GM20000 (cell line): ENCODE results near the gene FIBIN.

ENCODE experiments used
- DNase-seq: peaks from one replicate; pipeline ENCODE4 v3.0.0; 2012; ENCODE audit warnings: low spot score
- CTCF ChIP-seq: IDR thresholded peaks from 2 replicates; pipeline ENCODE4 v1.5.1; 2012; ENCODE audit warnings: mild to moderate bottlenecking, control low read depth; ENCODE audit errors: extremely low read depth, missing control alignments

Gene FIBIN

GRCh38 chr11:26950260-26950719, 43.6 kb upstream of the FIBIN start:
- TF ChIP-seq CTCF = no peak
- DNase-seq = no peak

DNA sequence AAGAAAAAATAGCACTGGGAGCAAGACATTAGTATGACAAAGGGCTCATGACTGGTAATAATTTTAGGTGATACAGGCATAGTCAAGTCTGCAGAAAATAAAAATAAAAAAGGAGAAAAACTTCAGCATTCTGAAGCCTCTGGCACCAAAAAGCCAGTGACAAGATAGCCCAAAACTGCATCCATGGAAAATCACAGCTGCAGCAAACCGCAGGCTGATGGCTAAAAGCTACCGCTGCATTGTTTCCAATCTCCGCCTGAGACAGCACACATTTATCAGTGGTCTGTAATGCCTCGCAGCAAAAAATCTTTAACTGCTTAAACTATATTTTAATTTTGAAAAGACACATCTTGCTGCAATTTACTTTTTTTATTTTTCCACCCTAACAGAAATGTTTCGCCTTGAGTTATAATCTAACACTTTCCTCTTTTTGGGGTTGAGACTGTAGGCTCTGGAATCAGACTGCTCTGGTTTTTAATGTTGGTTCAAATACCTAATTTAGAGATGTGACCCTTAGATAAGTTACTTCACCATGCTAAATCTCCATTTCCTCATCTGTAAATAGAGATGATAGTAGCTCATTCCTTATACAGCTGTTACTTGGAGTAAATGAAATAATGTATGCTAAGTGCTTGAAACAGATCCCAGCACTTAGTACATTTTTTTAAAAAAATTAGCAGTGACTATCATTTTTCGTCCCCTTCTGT, 42.0 kb upstream of the FIBIN start:
- TF ChIP-seq CTCF = no peak
- DNase-seq = no peak

DNA sequence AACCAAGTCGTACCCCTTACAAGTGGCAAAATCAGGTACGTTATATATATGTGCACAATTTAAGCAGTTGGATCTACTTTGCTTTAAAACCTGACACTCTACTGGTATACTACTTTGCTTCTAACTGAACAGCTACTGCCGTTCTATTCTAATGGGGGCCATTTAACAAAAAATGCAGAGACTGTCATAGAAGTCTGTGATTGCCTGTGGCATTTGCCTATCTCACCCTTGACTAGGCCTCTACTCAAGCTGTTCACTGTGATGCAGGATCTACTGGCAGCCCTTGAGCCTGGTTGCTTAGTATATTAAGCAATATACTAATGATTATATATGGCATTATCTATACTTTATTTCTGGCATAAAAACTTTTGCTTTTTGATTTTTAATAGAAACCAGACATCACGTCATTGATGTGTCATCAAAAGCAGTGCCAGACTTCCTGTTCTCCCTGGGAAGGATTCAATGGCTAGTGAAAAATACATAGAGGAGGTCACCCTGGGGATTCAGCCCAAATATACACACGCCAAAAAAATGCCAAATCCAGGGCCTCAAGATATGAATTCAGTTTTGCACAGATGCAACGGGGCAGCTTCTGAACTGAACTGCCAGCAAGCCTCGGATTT, 40.0 kb upstream of the FIBIN start:
- TF ChIP-seq CTCF = no peak
- no peak for DNase-seq

- no peak for DNase-seq
- TF ChIP-seq CTCF = no peak
These were observed 35.8 kb upstream of the FIBIN start for GRCh38 chr11:26958005-26958701.

GRCh38 chr11:26958702-26959049, 35.2 kb upstream of the FIBIN start:
- DNase-seq = no peak
- no peak for TF ChIP-seq CTCF

DNA sequence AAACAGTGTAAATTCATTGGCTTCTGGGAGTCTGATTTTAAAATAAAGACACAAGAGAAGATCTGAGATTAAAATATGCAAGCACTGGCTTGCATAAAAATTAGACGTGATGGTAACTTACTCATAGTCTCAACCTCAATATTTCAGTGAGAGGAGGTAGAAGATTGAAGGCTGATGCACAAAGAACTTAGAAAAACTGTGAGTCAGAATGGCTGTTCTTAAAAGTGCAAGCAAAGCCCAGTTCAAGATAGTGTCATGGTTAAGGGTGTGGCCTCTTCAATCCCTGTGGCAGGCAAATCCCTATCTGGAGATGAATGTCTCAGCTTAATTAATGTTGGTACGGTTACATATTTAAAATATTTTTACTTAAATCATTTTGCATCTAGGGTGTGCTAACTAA, 33.6 kb upstream of the FIBIN start:
- TF ChIP-seq CTCF = no peak
- no peak for DNase-seq

- TF ChIP-seq CTCF = no peak
- no peak for DNase-seq
These were observed 30.1 kb upstream of the FIBIN start for GRCh38 chr11:26963764-26964163.
